HK-2 (cell line): ENCODE results near the gene TM9SF4.
A peak's percentile ranks its signal among the peaks of the same experiment; 100 is the strongest.

Experiments used
- DNase-seq: peaks from one replicate; pipeline ENCODE4 v3.0.0-alpha.2; 2018; ENCODE audit not compliant: unreplicated experiment

TM9SF4 gene

GRCh38 chr20:32206760-32207625, 97.5 kb downstream of the TM9SF4 start:
- no peak for DNase-seq

- DNase-seq: peak; percentile 86
Measured at GRCh38 chr20:32207626-32208498, 98.3 kb downstream of the TM9SF4 start, which contains the start of the genes PLAGL2 and POFUT1. TSS of gene PLAGL2 (minus strand) at chr20:32207743. CDS start at chr20:32202178, 5,565 bp downstream. TSS of gene POFUT1 (plus strand) at chr20:32207880. CDS start at chr20:32207942, 62 bp downstream.

GRCh38 chr20:32208499-32209154, 99.1 kb downstream of the TM9SF4 start:
- DNase-seq: no peak

- no peak for DNase-seq
Measured at GRCh38 chr20:32209850-32210605, 100.5 kb downstream of the TM9SF4 start.

GRCh38 chr20:32213870-32214269, 104.4 kb downstream of the TM9SF4 start:
- no peak for DNase-seq

- no peak for DNase-seq
Measured at GRCh38 chr20:32215147-32215546, 105.6 kb downstream of the TM9SF4 start.

GRCh38 chr20:32215729-32216128, 106.2 kb downstream of the TM9SF4 start:
- no peak for DNase-seq

- no peak for DNase-seq
Measured at GRCh38 chr20:32216179-32217142, 106.9 kb downstream of the TM9SF4 start.
